ENCODE results near the gene UPF1.

Gene UPF1

DNA sequence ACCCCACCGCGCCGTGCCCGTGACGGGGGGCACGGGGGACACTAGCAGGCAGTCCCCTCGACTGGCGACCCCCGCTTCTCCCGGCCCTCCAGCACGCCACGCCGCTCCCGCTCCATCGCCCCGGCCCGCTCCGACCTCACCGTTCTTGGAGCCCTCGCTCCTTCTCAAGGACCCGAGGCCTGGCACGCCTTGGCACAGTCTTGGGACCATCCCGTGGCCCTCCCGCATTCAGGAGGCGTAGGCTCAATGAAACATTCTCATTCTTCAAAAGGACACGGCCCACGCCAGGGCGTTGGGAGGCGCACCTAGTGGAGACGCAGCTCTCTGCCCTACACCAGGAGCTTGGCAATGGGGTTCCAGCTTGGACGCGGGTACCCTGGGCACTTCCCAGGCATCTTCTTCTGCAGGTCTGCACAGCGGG lies 64.7 kb downstream of the UPF1 start:
- no peak for DNase-seq
- Histone ChIP-seq H4K20me1 (ENCODE audit: insufficient read depth, low read length) (no peaks in the 10 kb centered on the region), H3K9me3 (replicated peaks; ENCODE audit: insufficient read depth, low read length) (no peaks in the 10 kb centered on the region), H3K9me2 (replicated peaks; ENCODE audit: insufficient read depth, low read length) (no peaks in the 10 kb centered on the region), H3K27ac (ENCODE audit: low read length) (no peak overlapping the region), H3K9ac (ENCODE audit: low read length) (no peak overlapping the region), H3K79me2 (ENCODE audit: low read length) (no peaks in the 10 kb centered on the region), H3K27me3 (replicated peaks; ENCODE audit: insufficient read depth, low read length) (peaks cover 39% of the 10 kb centered on the region), H3F3A (ENCODE audit: insufficient read depth, low read length) (no peaks in the 10 kb centered on the region), H3K4me3 (ENCODE audit: low read length) (no peak overlapping the region), H3K4me2 (ENCODE audit: low read depth, low read length) (no peak overlapping the region), H3K4me1 (ENCODE audit: low read length) (no peaks in the 10 kb centered on the region), H3K36me3 (replicated peaks; ENCODE audit: insufficient read depth, low read length) (no peaks in the 10 kb centered on the region), H2AFZ (ENCODE audit: low read length) (no peak overlapping the region)
- TF ChIP-seq, protein P1, sequence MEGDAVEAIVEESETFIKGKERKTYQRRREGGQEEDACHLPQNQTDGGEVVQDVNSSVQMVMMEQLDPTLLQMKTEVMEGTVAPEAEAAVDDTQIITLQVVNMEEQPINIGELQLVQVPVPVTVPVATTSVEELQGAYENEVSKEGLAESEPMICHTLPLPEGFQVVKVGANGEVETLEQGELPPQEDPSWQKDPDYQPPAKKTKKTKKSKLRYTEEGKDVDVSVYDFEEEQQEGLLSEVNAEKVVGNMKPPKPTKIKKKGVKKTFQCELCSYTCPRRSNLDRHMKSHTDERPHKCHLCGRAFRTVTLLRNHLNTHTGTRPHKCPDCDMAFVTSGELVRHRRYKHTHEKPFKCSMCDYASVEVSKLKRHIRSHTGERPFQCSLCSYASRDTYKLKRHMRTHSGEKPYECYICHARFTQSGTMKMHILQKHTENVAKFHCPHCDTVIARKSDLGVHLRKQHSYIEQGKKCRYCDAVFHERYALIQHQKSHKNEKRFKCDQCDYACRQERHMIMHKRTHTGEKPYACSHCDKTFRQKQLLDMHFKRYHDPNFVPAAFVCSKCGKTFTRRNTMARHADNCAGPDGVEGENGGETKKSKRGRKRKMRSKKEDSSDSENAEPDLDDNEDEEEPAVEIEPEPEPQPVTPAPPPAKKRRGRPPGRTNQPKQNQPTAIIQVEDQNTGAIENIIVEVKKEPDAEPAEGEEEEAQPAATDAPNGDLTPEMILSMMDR (IDR thresholded peaks at IDR 0.05; ENCODE audit: low read length): no peak
- TF ChIP-seq EZH2phosphoT487 (IDR thresholded peaks at IDR 0.05; ENCODE audit: low read length) (no peak), EZH2 (optimal IDR thresholded peaks at IDR 0.05; ENCODE audit: low read depth, low read length) (no peak)

- no peaks in the 10 kb centered on the region for H3K4me1 ChIP-seq (ENCODE audit: low read length)
- H3K36me3 ChIP-seq (replicated peaks; ENCODE audit: insufficient read depth, low read length): no peaks in the 10 kb centered on the region
- H3K27ac ChIP-seq (ENCODE audit: low read length): no peak overlapping the region
- H3K4me2 ChIP-seq (ENCODE audit: low read depth, low read length): no peak overlapping the region
- no peaks in the 10 kb centered on the region for H3K9me2 ChIP-seq (replicated peaks; ENCODE audit: insufficient read depth, low read length)
- H3F3A ChIP-seq (ENCODE audit: insufficient read depth, low read length): no peaks in the 10 kb centered on the region
- H3K9me3 ChIP-seq (replicated peaks; ENCODE audit: insufficient read depth, low read length): no peaks in the 10 kb centered on the region
- peaks cover 36% of the 10 kb centered on the region for H3K27me3 ChIP-seq (replicated peaks; ENCODE audit: insufficient read depth, low read length)
- TF ChIP-seq EZH2 (optimal IDR thresholded peaks at IDR 0.05; ENCODE audit: low read depth, low read length) (no peak), EZH2phosphoT487 (IDR thresholded peaks at IDR 0.05; ENCODE audit: low read length) (no peak)
- TF ChIP-seq, protein P1 (IDR thresholded peaks at IDR 0.05; ENCODE audit: low read length): no peak
- no peak overlapping the region for H3K9ac ChIP-seq (ENCODE audit: low read length)
- no peaks in the 10 kb centered on the region for H3K79me2 ChIP-seq (ENCODE audit: low read length)
- H2AFZ ChIP-seq (ENCODE audit: low read length): no peak overlapping the region
- H3K4me3 ChIP-seq (ENCODE audit: low read length): no peak overlapping the region
- no peak for DNase-seq
- no peaks in the 10 kb centered on the region for H4K20me1 ChIP-seq (ENCODE audit: insufficient read depth, low read length)
These were observed 65.6 kb downstream of the UPF1 start for GRCh38 chr19:18897094-18898029.

- Histone ChIP-seq H3K4me2 (ENCODE audit: low read depth, low read length) (no peak overlapping the region), H4K20me1 (ENCODE audit: insufficient read depth, low read length) (no peaks in the 10 kb centered on the region), H3F3A (ENCODE audit: insufficient read depth, low read length) (no peaks in the 10 kb centered on the region), H3K36me3 (replicated peaks; ENCODE audit: insufficient read depth, low read length) (no peaks in the 10 kb centered on the region), H2AFZ (ENCODE audit: low read length) (no peak overlapping the region), H3K9me3 (replicated peaks; ENCODE audit: insufficient read depth, low read length) (no peaks in the 10 kb centered on the region), H3K9me2 (replicated peaks; ENCODE audit: insufficient read depth, low read length) (no peaks in the 10 kb centered on the region), H3K27me3 (replicated peaks; ENCODE audit: insufficient read depth, low read length) (peaks cover 31% of the 10 kb centered on the region), H3K4me3 (ENCODE audit: low read length) (no peak overlapping the region), H3K79me2 (ENCODE audit: low read length) (no peaks in the 10 kb centered on the region), H3K27ac (ENCODE audit: low read length) (no peak overlapping the region), H3K4me1 (ENCODE audit: low read length) (no peaks in the 10 kb centered on the region), H3K9ac (ENCODE audit: low read length) (no peak overlapping the region)
- no peak for TF ChIP-seq EZH2 (optimal IDR thresholded peaks at IDR 0.05; ENCODE audit: low read depth, low read length)
- TF ChIP-seq, protein P1 (IDR thresholded peaks at IDR 0.05; ENCODE audit: low read length): no peak
- DNase-seq: no peak
These were observed 66.4 kb downstream of the UPF1 start for GRCh38 chr19:18898081-18898606.
